Peyer's patch (tissue), 4 donors: ENCODE data around the gene STC2.

Experiments
- CTCF ChIP-seq, 6 experiments: fragments of 450-650 bp in 4 of 6; fragments of 200-600 bp in 2 of 6; sonication (generic) in 1 of 6; IDR thresholded peaks; one replicate each; pipeline ENCODE4 v1.5.1; 2017 to 2019; ENCODE audit warnings: antibody characterized with exemption in 6 of 6, mild to moderate bottlenecking in 3 of 6, moderate library complexity in 1 of 6
- POLR2A ChIP-seq, 2 donors: fragments of 450-650 bp; IDR thresholded peaks; one replicate each; pipeline ENCODE4 v1.5.1; 2017; ENCODE audit warnings: antibody characterized with exemption in 2 of 2, mild to moderate bottlenecking in 2 of 2, moderate library complexity in 2 of 2

- TF ChIP-seq CTCF (IDR thresholded peaks at IDR 0.05) (no peak), POLR2A (IDR thresholded peaks at IDR 0.05) (no peak)
These were observed 20.0 kb downstream of the STC2 start for GRCh38 chr5:173308226-173308625.
